ENCODE measurements around the gene SLC6A15. TPM values are rescaled to one million over a fixed set of nuclear protein-coding genes. Genes with fewer than 3 reads are reported as not detected.

The SLC6A15 gene
- total RNA-seq, 2 experiments from 2014 or later: not detected

- ChIA-PET POLR2A (no interaction called here), CTCF (no interaction called here)
- no peak overlapping the region for H3K27ac Mint-ChIP-seq
These were observed 54.9 kb downstream of the SLC6A15 start for GRCh38 chr12:84857525-84858208.

DNA sequence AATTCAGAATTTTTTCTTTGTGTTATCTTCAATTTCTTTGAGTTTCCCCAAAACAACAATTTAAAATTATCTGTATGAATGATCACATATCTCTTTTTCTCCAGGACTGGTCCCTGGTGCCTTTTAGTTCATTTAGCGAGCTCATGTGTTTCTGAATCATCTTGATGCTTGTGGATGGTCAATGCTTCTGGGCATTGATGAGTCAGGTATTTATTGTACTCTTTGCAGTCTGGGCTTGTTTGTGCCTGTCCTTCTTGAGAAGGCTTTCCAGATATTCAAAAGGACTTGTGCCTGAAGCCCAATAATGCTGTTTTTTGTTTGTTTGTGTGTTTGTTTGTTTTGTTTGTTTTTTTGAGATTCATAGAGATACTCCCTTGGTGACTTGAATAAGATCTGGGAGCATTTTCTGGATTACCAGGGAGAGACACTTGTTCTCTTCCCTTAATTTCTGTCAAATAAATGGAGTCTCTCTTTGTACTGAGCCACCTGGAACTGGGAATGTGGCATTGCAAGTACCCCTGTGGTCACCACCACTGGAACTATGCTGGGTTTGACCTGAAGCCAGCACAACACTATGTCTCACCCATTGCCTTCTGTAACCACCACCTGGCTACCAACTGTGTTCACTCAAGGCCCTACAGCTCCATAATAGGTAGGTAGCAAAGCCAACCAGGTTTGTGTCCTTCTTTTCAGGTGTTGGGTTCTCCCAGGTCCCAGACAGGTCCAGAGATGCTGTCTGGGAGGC lies 56.3 kb downstream of the SLC6A15 start:
- no peak overlapping the region for H3K27ac Mint-ChIP-seq
- H3K4me3 Mint-ChIP-seq: no peak overlapping the region
- H3K36me3 Mint-ChIP-seq (ENCODE audit: low read depth): no peaks in the 10 kb centered on the region
- no peaks in the 10 kb centered on the region for H3K4me1 Mint-ChIP-seq
- ChIA-PET CTCF (no interaction called here), POLR2A (no interaction called here)
- DNase-seq: no peak
- H3K27me3 Mint-ChIP-seq: peaks cover 2% of the 10 kb centered on the region
- H3K9me3 Mint-ChIP-seq: no peaks in the 10 kb centered on the region

More at GRCh38 chr12:84857525-84858208, 54.9 kb downstream of the SLC6A15 start:
- H3K27me3 Mint-ChIP-seq: peaks cover 2% of the 10 kb centered on the region
- no peaks in the 10 kb centered on the region for H3K4me1 Mint-ChIP-seq
- no peaks in the 10 kb centered on the region for H3K9me3 Mint-ChIP-seq
- H3K36me3 Mint-ChIP-seq (ENCODE audit: low read depth): no peaks in the 10 kb centered on the region
- H3K4me3 Mint-ChIP-seq: no peak overlapping the region
- no peak for DNase-seq

GRCh38 chr12:84843593-84844144 lies 68.9 kb downstream of the SLC6A15 start:
- ChIA-PET CTCF (interaction anchor here (0.5 to 1.3 kb wide), 2 partner anchors 29 to 76 kb away, joined by 3 read pairs; no protein-coding TSS in a partner anchor), POLR2A (interaction anchor here (0.9 kb wide), 1 partner anchor 31 kb away, joined by 3 read pairs; no protein-coding TSS in a partner anchor)
- H3K27me3 Mint-ChIP-seq: no peaks in the 10 kb centered on the region
- no peaks in the 10 kb centered on the region for H3K36me3 Mint-ChIP-seq (ENCODE audit: low read depth)
- H3K9me3 Mint-ChIP-seq: no peaks in the 10 kb centered on the region
- no peak overlapping the region for H3K4me3 Mint-ChIP-seq
- DNase-seq: no peak
- H3K27ac Mint-ChIP-seq: no peak overlapping the region
- H3K4me1 Mint-ChIP-seq: peaks cover 16% of the 10 kb centered on the region

GRCh38 chr12:84842406-84843013 lies 70.1 kb downstream of the SLC6A15 start:
- no peaks in the 10 kb centered on the region for H3K36me3 Mint-ChIP-seq (ENCODE audit: low read depth)
- CTCF ChIA-PET: interaction anchor here (1.3 kb wide), 1 partner anchor 30 kb away, joined by 3 read pairs; no protein-coding TSS in a partner anchor
- DNase-seq: no peak
- H3K9me3 Mint-ChIP-seq: no peaks in the 10 kb centered on the region
- no peak overlapping the region for H3K27ac Mint-ChIP-seq
- no peak overlapping the region for H3K4me3 Mint-ChIP-seq
- no peaks in the 10 kb centered on the region for H3K27me3 Mint-ChIP-seq
- POLR2A ChIA-PET: no interaction called here
- peaks cover 16% of the 10 kb centered on the region for H3K4me1 Mint-ChIP-seq

DNA sequence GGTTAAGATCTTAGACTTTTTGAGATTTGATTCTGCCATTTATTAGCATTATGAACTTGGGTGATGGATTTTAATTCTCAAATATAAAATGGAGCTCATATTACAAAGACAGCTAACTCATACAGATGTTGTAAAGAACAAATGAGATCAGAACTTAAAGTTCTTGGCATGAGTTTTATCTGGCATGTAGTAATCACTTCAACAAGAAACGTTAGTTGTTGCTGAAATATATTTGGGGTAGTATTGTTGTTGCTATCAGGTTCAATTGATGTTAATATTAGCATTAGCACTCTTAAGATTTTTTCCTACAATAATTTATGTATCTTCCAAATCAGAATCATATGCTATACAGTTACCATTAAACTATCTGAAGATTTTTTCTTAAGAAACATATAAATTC lies 71.0 kb downstream of the SLC6A15 start:
- no peak overlapping the region for H3K4me3 Mint-ChIP-seq
- CTCF ChIA-PET: interaction anchor here (0.9 kb wide), 1 partner anchor 24 kb away, joined by 3 read pairs; no protein-coding TSS in a partner anchor
- peaks cover 1% of the 10 kb centered on the region for H3K27me3 Mint-ChIP-seq
- H3K4me1 Mint-ChIP-seq: peaks cover 16% of the 10 kb centered on the region
- no peaks in the 10 kb centered on the region for H3K36me3 Mint-ChIP-seq (ENCODE audit: low read depth)
- no peak overlapping the region for H3K27ac Mint-ChIP-seq
- POLR2A ChIA-PET: no interaction called here
- DNase-seq: no peak
- no peaks in the 10 kb centered on the region for H3K9me3 Mint-ChIP-seq

GRCh38 chr12:84840356-84840755 lies 72.2 kb downstream of the SLC6A15 start:
- POLR2A ChIA-PET: no interaction called here
- no peak for DNase-seq
- peaks cover 1% of the 10 kb centered on the region for H3K27me3 Mint-ChIP-seq
- H3K36me3 Mint-ChIP-seq (ENCODE audit: low read depth): no peaks in the 10 kb centered on the region
- H3K4me1 Mint-ChIP-seq: peaks cover 16% of the 10 kb centered on the region
- no peaks in the 10 kb centered on the region for H3K9me3 Mint-ChIP-seq
- CTCF ChIA-PET: no interaction called here
- H3K4me3 Mint-ChIP-seq: no peak overlapping the region
- H3K27ac Mint-ChIP-seq: no peak overlapping the region

DNA sequence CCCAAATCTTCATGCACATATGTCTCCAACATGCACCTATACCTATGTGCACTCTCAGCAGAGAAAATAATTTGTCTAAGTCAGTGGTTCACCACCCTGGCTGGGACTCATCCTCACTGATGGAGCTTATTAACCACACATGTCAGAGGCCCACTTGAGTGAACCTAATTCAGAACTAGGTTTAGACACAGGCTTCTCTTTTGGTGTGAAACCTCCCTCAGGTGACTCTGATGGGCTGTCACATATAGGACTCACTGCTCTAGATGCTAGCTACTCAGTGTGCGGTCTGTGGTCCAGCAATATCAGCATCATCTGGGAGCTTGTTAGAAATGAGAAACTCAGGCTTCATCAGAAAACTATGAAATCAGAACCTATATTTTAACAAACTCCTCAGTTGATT lies 85.7 kb downstream of the SLC6A15 start:
- POLR2A ChIA-PET: no interaction called here
- no peak overlapping the region for H3K4me3 Mint-ChIP-seq
- H3K27me3 Mint-ChIP-seq: no peaks in the 10 kb centered on the region
- no peaks in the 10 kb centered on the region for H3K9me3 Mint-ChIP-seq
- H3K36me3 Mint-ChIP-seq (ENCODE audit: low read depth): no peaks in the 10 kb centered on the region
- H3K4me1 Mint-ChIP-seq: no peaks in the 10 kb centered on the region
- CTCF ChIA-PET: no interaction called here
- DNase-seq: no peak
- no peak overlapping the region for H3K27ac Mint-ChIP-seq

- H3K9me3 Mint-ChIP-seq: no peaks in the 10 kb centered on the region
- no peaks in the 10 kb centered on the region for H3K36me3 Mint-ChIP-seq (ENCODE audit: low read depth)
- no peaks in the 10 kb centered on the region for H3K27me3 Mint-ChIP-seq
- H3K4me1 Mint-ChIP-seq: no peaks in the 10 kb centered on the region
- H3K4me3 Mint-ChIP-seq: no peak overlapping the region
- ChIA-PET CTCF (no interaction called here), POLR2A (no interaction called here)
- H3K27ac Mint-ChIP-seq: no peak overlapping the region
- DNase-seq: no peak
These were observed 87.5 kb downstream of the SLC6A15 start for GRCh38 chr12:84825149-84825548.

- no peaks in the 10 kb centered on the region for H3K36me3 Mint-ChIP-seq (ENCODE audit: low read depth)
- POLR2A ChIA-PET: no interaction called here
- CTCF ChIA-PET: no interaction called here
These were observed 90.1 kb downstream of the SLC6A15 start for GRCh38 chr12:84822525-84822924.

DNA sequence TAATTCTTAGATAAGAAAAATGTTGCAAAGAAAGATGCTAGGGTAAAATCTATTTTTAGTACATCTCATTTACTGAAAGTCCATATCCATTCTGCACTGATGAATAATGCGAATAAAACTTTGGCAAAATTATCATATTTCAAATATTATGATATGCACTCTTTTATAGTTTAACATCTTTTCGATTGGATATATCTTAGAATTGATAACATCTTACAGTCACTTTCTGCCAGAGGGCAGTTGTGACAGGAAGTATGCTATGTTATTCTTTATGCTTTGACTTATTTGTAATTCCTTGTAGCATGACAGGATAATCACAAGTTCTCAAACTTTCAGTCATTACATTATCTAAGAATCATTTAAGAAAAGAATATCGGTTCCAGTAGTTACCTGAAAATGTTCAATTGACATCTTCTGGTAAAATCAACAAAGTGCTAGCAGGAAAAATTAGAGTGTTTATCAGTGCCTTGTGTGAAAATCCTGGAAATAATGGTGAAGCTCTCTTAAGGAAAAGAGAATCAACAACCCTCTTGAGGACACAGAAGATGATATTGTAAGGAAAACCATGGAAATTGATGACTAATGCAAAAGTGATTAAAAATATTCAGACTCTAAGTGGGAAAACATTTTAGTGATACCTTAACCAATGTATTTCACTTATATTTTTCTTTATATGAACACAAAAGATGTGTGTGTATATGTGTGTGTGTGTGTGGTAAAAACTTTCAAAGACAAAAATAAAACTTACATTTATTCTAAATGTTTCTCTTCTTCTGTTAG lies 95.5 kb downstream of the SLC6A15 start:
- no peaks in the 10 kb centered on the region for H3K4me1 Mint-ChIP-seq
- no peaks in the 10 kb centered on the region for H3K27me3 Mint-ChIP-seq
- H3K4me3 Mint-ChIP-seq: no peak overlapping the region
- CTCF ChIA-PET: no interaction called here
- no peak for DNase-seq
- POLR2A ChIA-PET: no interaction called here
- H3K9me3 Mint-ChIP-seq: no peaks in the 10 kb centered on the region
- H3K27ac Mint-ChIP-seq: no peak overlapping the region
- H3K36me3 Mint-ChIP-seq (ENCODE audit: low read depth): no peaks in the 10 kb centered on the region

More at GRCh38 chr12:84822525-84822924, 90.1 kb downstream of the SLC6A15 start:
- H3K4me3 Mint-ChIP-seq: no peak overlapping the region
- H3K9me3 Mint-ChIP-seq: no peaks in the 10 kb centered on the region
- no peaks in the 10 kb centered on the region for H3K27me3 Mint-ChIP-seq
- H3K4me1 Mint-ChIP-seq: no peaks in the 10 kb centered on the region
- H3K27ac Mint-ChIP-seq: no peak overlapping the region
- no peak for DNase-seq

DNA sequence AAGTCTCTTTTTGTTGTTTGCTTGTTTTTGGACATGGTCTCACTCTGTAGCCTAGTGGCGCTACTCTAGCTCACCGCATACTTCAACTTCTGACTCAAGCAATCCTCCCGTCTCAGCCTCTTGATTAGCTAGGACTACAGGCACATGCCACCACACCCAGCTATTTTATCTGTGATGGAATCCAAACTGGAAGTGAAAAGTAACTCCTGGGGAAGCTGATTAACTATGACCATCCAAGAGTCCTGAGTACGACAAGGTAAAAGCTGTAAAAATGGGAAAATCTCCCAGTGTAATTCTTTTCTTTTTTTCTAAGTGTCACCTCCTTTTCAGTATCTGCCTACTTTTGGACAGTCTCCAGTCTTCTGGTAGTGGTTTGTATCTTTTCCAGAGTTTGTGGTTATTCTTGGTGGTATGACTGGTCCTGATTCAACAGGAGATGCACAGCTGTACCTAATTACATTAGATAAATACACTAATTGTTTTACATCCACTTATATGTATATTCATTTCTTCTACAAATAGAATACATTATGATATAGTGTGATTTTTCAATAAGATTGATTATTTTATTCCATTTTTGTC lies 97.8 kb downstream of the SLC6A15 start:
- H3K27me3 Mint-ChIP-seq: no peaks in the 10 kb centered on the region
- ChIA-PET POLR2A (no interaction called here), CTCF (no interaction called here)
- no peak for DNase-seq
- no peaks in the 10 kb centered on the region for H3K36me3 Mint-ChIP-seq (ENCODE audit: low read depth)
- no peaks in the 10 kb centered on the region for H3K4me1 Mint-ChIP-seq
- H3K4me3 Mint-ChIP-seq: no peak overlapping the region
- no peaks in the 10 kb centered on the region for H3K9me3 Mint-ChIP-seq
- no peak overlapping the region for H3K27ac Mint-ChIP-seq

GRCh38 chr12:84813780-84814663 lies 98.6 kb downstream of the SLC6A15 start:
- DNase-seq: no peak
- POLR2A ChIA-PET: no interaction called here
- Mint-ChIP-seq H3K4me3 (no peak overlapping the region), H3K36me3 (ENCODE audit: low read depth) (no peaks in the 10 kb centered on the region), H3K27ac (no peak overlapping the region), H3K27me3 (no peaks in the 10 kb centered on the region), H3K9me3 (no peaks in the 10 kb centered on the region), H3K4me1 (no peaks in the 10 kb centered on the region)
- CTCF ChIA-PET: no interaction called here
